Measurements from ENCODE around the gene SQSTM1.

DNA sequence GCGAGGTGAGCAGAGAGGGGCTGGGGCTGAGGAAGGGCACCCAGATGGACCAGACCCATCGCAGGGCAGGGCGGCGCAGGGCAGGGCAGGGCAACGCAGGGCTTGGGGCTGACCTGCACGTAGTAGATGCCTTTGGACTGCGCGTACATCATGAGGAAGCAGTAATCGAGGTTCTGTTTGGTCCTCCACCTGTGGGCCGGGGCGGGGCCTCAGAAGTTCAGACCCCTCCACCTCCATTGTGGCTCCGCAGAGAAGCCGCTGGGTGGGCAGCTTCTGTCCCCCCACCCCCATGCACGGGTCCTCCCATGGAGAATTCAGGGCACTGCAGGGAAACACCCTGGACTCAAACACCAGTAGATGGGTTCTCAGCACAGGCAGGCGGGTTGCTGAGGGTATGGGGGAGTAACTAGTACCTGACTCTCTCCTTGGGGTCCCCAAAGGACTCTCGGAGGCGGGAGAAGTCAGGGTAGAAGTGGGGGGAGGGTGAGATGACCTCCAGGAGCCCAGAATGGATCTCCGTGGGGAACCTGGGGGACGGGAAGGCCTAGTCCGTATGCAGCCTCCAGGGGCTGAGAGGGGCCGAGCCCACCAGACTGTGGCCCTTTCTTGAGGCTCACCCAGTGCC, 20.5 kb upstream of the SQSTM1 start:
- no peak for TF ChIP-seq EZH2 (IDR thresholded peaks at IDR 0.05; ENCODE audit: borderline replicate concordance)
- TF ChIP-seq, protein P1, sequence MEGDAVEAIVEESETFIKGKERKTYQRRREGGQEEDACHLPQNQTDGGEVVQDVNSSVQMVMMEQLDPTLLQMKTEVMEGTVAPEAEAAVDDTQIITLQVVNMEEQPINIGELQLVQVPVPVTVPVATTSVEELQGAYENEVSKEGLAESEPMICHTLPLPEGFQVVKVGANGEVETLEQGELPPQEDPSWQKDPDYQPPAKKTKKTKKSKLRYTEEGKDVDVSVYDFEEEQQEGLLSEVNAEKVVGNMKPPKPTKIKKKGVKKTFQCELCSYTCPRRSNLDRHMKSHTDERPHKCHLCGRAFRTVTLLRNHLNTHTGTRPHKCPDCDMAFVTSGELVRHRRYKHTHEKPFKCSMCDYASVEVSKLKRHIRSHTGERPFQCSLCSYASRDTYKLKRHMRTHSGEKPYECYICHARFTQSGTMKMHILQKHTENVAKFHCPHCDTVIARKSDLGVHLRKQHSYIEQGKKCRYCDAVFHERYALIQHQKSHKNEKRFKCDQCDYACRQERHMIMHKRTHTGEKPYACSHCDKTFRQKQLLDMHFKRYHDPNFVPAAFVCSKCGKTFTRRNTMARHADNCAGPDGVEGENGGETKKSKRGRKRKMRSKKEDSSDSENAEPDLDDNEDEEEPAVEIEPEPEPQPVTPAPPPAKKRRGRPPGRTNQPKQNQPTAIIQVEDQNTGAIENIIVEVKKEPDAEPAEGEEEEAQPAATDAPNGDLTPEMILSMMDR (IDR thresholded peaks at IDR 0.05; ENCODE audit: poor library complexity): no peak
- TF ChIP-seq EZH2phosphoT487 (IDR thresholded peaks at IDR 0.05; ENCODE audit: low read depth, severe bottlenecking, unreplicated experiment): no peak

Data from hepatocyte (in vitro differentiated cells).